CD4-positive, alpha-beta T cell treated with Interleukin-4 for 4 hours (primary cell): ENCODE data around the gene RND3.

Experiments
- DNase-seq: peaks from one replicate; pipeline ENCODE4 v3.0.0-alpha.2; 2020

RND3 gene

DNA sequence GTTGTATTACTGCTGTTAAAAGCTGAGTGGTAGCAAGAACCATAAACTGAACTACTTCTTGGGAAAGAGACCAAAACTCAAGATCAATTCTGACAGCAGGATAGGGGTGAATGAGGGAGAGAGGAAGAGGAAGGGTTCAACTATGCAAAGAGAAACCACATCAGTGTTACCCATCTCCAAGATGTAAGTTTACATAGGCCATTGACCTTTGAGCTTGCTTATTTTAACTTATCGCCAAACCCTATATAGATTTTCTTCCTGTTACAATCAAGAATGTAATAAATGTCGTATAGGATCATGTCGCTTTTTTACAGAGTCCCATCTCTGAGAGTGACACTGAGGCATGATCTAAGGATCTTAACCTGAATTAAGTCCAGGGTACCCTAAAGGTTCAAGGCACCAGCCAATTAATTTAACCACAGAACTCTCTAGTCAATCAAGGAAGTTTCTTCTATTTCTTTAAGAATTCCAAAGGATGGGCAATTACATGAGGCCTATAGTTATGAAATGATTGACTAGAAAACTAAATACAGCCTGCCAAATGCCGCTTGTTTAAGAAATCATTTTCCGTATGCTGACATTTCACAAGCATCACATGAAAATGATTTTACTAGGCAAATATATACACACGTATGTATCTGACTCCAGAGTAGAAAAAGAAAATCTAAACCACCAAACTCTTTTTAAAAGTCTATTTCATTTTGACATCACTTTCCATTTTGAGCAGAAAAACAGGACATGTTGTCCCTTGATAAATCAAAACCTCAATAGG, 11.8 kb downstream of the RND3 start:
- no peak for DNase-seq

DNA sequence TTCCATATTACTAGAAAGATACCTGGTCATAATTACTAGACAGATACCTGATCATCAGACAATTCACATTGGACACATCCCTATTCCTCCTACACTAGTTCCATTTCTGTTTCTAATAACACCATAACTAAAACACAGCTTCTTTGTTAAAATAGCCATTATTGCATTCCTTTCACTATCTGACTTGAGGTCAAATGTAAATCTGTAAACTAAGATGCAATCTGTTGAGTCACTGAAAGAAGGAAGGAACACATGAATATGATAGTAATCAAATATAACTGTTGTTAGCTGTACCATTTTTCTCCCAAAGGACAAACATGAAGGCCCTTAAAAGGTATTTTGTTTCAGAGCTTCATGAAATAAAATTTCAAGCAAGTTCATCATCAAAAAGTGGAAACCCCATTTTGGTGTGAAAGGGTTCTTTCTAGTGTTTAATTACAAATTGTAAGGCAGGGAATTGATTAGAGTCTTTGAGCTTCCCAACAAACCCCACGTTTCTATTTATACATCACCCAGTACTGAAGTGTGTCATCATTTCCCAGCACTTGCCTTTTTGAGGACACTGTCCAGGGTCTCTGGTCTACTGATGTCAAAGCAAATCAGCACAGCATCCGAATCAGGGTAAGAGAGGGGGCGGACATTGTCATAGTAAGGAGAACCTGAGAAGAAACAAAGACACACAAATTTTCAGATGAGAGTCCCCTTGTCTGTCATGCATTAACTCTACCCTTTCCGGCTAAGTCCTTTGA, 13.0 kb downstream of the RND3 start:
- no peak for DNase-seq

DNA sequence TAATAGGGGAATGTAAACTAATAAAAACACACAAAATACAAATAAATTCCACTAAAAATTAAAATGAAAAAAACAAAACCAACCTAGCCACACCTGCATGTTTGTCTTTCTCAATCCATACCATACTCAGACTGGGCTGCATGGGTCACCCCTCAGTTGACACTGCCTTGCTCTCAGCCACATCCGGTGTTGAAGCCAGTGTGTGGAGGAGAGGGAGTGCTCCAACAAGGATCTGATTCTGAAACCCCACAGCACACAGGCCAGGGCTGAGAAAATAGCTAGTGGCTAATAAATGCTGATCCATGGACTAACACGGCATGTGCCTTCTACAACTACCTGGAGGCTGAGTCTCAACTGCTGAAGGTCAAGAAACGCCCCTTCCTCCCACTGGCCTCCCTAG, 13.7 kb downstream of the RND3 start:
- no peak for DNase-seq

DNA sequence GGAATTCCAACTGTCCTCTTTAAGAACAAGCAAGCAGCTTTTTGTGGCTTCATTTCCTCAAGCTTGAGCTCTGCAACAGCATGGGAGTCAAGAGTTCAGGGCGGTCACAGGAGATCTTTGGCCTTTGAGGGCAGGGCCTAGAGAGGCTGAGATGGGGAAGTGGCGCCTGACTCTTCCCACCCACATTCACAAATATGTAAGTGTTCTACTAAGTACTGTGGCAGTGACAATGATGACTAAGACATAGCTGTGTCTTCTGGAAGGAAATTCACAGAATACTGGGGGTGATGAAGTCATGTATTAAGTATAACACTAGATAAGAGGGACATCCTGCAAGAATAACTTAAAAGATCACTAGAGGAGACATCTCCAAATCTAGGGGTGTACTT, 15.0 kb downstream of the RND3 start:
- no peak for DNase-seq

DNA sequence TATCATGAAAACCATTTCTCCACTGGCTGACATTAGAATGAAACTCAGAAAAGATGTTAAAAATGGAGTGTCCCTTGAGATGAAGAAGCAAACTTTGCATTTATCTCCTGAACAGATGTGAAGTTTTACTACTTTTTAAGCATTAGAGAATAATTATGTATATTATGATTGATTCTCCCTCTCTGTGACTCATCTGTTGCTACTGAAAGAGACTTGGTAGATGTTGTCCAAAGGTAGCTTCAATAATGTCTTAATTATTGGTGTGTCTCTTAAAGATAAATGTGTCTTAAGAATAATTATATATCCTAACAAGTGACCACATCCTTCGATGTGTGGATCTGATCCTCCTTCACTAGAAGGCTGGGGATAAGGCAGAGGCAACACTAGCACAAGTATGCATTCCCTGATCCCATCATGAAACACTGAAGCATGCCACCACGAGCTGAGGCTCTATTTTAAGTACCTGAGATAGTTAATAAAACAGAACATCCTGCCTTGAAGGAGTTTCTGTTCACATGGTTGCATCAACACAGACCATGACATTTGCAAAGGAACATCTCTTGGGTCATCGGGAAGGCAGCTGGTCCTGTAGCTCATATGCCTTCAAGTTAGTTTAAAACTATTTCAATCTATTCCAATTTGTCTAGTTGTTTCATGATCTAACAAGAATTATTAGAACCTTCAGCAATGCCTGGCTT, 15.5 kb downstream of the RND3 start:
- no peak for DNase-seq

DNA sequence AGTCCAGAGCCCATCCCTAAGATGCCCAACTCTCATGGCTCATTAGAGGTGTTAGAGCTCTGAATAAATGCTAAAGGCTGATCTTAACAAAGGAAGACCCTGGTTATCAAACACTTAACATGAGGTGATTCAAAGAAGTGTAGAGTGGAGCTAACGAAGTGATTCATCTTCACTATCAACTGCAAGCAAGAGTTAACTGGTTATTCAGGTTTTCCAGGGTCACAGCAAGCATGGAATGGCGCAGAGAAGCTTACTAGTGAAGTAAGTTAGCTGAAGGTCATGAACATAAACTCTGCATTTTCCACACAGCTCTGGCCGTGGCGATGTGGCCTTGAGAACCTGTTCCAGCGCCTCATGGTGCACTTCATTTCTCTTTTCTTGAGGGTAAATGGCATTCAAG, 17.0 kb downstream of the RND3 start:
- no peak for DNase-seq

DNA sequence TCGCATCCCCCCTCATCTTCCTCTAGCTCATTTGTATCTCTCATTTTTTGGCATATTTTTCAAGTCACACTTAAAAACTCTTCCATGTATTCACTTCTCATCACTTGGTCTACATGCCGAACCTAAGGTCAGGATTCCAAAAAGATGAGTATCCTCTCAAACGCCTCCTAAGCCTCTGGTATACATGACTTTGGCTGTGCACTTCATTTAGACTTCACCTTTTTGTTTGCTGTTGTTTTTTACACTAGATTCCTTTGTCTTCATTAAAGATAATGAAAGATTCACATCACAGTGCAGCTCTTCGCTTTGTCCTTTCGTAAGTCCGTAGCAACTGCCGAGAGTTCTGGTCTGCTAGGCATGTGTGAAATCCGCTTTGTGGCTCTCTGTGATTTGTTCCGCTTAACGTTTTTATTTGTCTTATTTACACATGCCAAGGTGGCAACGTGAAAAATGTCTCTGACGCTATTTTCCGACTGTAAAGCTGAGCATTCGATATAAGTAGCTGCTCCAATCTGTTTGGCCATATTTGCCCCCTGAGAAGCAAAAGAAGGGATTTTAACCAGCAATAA, 17.7 kb downstream of the RND3 start:
- no peak for DNase-seq

DNA sequence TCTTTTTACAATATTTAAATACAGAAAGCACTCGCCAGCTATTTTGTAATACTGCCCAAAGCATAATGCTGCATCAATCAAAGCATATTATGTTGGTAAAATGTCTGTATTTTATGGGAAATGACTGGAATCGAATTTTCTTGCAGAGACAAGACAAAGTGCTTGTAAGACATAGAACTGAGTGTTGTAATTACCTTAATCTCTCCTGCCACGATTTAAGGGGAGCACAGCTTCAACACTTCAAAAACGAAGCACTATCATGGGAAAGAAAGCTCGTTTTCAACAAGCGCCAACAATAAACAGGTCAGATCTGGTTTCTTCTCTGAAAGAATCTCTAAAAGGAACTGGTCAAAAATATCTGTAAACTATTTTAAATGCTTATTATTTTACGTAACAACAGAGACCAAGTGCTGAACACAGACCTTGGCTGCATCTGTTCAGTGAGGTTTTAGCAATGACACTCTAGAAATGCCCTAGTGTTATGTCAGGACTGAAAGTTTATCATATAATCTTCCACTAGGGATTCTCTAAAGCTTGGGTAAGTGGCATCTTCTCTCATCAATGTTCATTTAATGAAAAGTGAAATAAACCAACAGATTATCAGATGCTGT, 19.0 kb downstream of the RND3 start:
- no peak for DNase-seq

DNA sequence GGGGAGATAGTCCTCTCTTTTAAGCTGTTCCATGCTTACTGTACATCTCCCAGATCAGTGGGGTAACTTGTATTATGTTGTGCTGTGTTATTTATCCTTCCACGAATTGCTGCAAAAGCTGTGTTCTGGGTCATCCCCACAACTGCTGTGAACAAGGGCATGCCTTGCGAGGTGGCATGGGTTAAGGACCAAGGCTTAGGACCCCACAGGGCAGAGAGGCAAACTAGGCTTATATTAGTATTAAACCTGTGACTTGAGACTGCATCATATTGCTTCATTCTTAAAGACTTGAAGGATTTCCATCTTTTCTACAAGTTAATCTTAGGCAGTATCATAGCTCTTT, 19.9 kb downstream of the RND3 start:
- DNase-seq, result no peak

DNA sequence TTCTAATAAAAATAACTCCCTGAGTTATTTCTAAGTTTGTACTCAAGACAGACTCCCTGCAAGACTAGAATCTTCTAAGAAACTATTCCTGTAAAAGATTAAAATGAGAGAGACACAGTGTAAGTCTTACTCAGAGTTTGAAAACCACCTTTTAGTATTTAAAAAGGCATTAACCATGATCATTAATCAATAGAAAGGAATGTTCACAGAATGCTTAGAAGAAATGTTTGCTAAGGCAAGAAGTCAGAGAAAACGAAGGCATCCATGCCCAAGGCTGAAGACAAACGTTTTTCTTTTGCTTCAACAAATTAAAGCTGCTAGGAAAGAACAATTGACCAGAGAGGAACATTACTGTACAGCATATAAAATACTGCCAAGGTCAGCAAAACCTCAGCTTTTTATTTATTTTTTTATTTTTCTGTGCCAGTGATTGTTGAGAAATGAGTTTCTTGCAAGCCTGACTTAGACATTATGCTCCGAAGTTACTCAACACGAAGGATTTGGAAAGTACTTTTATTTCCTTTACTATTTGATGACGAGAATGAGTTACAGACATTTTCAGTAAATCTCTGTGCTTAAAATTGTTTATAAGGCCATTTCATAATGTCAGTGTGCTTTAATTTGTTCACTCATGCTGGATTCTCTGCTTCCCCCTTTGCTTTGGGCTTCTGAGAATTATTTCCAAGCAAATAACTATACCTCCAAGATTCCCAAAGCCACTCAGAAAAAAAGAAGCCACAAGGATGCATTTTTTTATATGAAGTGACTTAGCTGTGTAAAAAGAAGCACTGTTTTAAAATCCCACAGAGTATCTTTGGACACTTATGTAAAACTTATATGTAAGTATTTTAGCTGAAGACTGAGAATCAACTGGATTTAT, 20.5 kb downstream of the RND3 start:
- no peak for DNase-seq

DNA sequence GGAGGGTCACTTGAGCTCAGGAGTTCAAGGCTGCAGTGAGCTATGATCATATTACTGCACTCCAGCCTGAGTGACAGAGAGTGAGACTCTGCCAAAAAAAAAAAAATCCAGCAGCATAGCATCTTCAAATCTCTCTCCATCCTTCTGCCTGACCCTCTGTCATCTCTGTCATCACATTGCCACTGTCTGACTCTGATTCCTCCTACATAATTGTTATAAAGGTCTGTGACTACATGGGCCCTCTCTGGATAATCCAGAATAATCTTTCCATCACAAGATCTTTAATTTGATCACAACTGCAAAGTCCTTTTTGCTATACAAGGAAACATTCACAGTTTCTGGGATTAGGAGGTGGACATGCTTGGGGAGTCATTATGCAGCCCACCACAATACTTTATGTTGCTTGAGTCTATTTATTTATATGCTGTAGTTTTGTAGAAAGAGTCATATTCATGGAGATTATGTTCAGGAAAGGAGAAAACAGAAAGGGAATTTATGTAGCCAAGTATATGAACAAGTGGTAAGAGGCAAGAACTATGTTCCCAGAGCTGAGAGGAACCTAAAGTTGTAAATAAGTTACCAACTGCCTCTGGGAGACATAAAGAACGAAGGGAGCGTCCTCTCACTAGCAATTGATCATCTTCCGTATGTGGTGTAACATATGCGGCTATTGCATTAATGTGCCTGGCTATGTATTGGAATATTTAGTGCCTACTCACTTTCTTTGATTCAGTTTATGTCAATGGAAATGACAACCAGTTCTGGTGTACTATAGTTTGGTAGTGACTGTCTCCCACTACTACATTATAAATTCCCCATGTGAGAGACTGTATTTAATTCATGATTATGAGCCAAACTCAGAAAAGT, 21.5 kb downstream of the RND3 start:
- no peak for DNase-seq

DNA sequence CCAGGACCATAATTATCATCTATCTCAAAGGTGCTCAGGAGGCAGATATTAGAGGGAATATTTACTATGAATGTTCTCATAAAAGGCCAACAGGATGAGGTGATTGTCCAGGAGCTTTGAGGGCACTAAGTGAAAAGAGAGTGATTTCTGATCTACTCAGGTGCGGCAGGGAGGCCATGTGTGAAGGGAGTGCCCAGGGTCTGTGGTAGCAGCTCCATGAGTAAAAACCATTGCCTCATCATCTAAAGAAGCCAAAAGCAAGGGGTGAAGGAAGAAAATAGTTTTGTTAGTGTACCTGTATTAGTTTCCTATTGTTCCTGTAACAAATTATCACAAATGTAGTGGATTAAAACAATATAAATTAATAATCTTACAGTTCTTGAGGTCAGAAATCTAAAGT, 22.5 kb downstream of the RND3 start:
- no peak for DNase-seq

DNA sequence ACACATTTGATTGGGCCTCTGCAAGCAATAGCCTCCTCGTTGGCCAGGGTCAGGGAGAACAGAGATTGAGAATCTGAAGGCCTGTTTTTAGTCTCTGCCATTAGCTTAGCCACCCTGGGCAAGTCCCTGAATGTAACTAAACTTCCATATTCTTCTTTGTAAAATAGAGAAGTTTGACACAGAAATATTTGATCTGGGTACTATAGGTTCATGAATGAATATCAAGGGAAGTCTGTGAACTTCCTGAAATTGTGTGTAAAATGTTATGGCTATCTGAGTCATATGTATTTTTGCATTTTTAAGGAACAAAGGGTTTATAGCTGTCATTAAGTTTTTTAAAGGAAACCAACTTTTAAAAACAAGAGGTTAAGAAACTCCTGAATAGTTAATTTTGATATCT, 23.2 kb downstream of the RND3 start:
- no peak for DNase-seq

DNA sequence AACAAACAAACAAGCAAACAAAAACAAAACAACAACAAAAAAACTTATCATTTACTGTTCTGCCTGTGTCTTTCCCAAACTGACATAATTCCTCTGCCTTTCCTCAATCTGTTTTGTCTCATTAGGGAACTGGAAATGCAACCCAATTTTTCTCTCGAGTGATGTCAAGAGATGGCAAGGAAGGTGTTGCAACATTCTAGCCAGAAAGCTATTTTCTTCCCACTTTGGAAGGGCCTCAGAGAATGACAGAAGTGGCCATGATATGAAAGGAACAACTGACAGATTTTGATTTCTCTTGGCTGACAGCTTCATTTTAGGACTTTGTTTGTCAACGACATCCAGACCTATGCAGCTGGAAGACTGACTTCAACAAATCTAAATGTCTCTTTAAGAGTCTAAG, 24.7 kb downstream of the RND3 start:
- DNase-seq, result no peak

DNA sequence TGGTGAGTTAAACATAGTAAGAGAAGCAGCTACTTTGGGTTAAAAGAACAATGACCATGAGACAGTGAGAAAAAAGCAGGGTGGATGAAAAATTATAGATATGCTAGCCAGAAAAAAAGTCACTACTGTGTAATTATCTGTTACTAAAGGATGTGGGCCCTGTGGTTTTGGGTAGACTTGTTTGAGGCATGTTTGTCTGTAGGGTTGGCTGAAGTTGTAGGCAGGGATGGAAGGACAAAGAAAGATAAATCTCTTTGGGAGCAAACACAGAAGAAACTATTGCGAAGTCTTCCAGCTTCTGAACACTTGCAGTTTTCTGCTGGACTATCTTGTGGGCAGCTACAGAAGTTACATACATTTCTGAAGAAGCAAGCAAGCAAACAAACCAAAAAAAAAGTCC, 28.2 kb downstream of the RND3 start:
- no peak for DNase-seq

DNA sequence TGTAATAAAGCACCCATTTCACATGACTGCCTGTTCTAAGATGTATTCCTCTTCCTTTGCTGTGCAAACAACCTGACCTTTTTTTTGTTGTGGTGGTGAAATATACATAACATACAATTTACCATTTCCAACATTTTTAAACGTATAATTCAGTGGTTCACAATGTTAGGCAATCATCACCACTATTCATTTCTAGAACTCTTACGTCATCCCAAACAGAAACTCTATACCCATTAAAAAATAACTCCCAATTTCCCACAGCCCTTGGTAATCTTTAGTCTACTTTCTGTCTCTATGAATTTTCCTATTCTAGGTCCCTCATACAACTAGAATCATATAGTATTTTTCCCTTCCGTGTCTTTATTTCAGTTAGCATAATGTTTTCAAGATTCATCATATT, 36.7 kb downstream of the RND3 start:
- DNase-seq, result no peak

DNA sequence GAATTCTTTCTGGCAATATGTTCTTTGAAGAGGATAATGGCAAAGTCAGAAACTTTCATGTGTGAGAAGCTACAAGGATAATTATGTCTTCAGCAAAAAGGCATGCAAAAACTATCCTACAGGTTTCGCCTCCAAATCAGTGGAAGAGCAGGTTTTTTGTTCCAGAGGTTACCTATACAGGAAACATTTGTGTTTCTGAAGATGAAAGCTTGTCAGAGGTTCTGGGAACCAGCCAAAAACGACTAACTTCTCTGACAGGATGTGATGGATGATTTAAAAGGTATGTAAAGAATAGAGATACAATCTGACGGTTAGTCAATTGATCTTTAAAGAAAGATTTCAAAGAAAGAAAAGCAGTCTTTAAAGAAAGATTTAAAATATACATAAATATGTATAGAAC, 37.6 kb downstream of the RND3 start:
- DNase-seq, result no peak

DNA sequence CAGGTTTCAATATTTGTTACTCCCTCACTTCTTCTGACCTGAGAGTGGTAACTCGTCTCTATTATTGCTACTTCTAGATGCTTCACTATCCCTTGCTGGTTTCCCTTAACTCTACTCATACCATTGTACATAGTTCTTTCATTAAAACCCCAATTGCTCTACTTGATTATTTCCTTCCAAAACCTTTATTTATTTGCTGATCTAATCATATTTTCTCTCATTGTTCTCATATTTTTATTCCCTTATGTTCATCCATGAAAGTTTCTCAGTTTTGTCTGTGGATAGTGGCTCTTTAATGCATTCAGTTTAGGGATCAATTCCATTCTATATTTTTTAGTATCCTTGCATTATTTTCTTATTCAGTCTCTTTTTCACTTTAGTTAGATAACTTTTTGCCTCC, 42.1 kb downstream of the RND3 start:
- DNase-seq, result no peak

DNA sequence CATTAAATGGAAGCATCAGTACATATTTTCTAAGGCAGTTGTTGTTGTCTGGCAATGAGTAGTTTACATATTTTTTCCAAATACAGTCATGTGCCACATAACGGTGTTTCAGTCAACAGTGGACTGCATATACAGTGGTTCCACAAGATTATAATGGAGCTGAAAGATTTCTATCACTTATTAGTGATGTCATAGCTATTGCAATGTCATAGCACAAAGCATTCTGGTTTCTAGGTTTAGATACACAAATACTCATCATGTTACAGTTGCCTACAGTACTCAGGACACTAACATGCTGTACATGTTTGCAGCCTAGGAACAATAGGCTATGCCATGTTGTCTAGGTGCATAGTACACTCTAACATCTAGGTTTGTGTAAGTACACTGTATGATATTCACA, 45.0 kb downstream of the RND3 start:
- DNase-seq, result no peak

DNA sequence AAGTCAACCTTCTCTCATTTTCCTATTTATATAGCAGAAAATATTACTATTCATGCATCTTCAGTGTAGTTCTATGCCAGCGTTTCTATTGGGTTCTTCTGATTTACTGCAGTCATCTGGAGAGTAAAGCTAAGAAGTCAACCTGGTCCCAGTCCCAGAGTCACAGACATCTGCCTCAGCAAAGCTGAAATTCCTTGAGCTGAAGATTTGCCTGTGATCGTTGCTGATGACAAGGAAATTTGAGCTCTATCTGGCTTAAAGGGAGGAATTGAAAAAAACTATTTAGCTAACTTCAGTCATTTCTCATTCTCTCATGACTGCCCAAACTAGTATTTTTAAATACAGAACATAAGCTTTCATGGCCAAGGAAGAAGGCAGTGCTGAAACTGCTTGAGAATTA, 45.7 kb downstream of the RND3 start:
- no peak for DNase-seq

DNA sequence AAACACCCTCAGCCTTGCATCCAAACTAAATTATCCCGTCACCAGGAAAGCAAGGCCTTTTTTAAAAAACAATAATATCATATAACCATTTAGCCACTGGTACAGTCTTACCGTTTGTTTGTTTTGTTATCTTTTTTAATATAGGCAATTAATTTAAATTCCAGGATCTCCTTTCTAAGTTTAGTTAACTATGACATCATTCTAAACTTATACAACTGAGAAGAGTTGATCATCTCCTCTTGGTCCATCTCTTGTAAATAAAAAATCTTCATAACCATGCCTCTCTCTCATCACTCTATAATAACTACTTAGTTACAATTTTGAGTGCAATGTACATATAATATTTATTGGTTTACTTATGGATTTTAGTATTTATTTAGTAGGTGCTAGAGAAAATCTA, 46.2 kb downstream of the RND3 start:
- no peak for DNase-seq
